ENCODE measurements around the gene SOX2. TPM values are rescaled to one million over a fixed set of nuclear protein-coding genes. Genes with fewer than 3 reads are reported as not detected.

Gene SOX2
- total and polyA plus RNA-seq, 5 experiments from 2014 or later, result not detected

DNA sequence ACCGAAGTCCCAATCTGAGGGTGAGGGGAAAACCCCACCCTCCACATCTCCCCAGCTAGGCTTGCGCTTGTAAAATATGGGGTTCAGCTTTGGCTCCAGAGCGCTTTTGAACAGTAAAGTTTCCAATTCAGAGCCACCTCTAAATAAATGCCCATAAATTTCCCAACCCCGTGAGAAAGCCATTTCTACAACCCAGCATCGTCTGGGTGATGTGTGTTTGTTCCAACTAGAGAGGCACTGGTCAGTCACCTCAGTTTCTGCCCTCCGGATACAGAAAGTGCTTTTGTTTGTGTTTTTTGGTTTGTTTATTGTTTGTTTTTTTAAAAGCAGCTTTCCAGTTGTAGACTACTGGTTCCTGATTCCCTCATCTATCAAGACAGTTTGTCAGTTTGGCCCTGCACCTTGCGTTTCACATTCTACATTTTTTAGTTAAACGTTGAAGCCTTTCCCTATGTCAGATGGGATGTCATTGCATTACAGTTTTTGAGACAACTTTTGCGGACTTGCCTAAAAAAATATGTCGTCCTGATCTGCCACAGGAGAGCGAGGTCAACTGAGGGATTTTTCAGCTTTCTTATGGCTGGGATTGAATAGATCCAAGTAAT, 15.0 kb upstream of the SOX2 start:
- DNase-seq (no peak), ATAC-seq (no peak)
- Mint-ChIP-seq H3K27ac (no peak overlapping the region), H3K27me3 (peaks cover 48 to 82% (median 70%) of the 10 kb centered on the region in 5 donors), H3K4me3 (peak overlapping the region in 5 of 10 donors; percentile 5 to 61 (median 35)), H3K36me3 (peaks cover 2 to 37% (median 7%) of the 10 kb centered on the region in 3 donors), H3K9me3 (peaks cover 0 to 43% (median 11%) of the 10 kb centered on the region in 9 donors), H3K4me1 (peaks cover 13 to 19% (median 19%) of the 10 kb centered on the region in 4 donors)
- POLR2A ChIA-PET, result no interaction called here

GRCh38 chr3:181698263-181698954, 13.3 kb upstream of the SOX2 start:
- ATAC-seq, result no peak
- H3K27ac Mint-ChIP-seq, result peak overlapping the region in 1 of 10 donors; percentile 42
- H3K9me3 Mint-ChIP-seq, result peaks cover 0 to 53% (median 11%) of the 10 kb centered on the region in 9 donors
- DNase-seq, result no peak
- peaks cover 2 to 43% (median 9%) of the 10 kb centered on the region in 3 donors for H3K36me3 Mint-ChIP-seq
- H3K27me3 Mint-ChIP-seq, result peaks cover 56 to 87% (median 80%) of the 10 kb centered on the region in 5 donors
- POLR2A ChIA-PET, result no interaction called here
- H3K4me3 Mint-ChIP-seq, result no peak overlapping the region
- peaks cover 13 to 20% (median 19%) of the 10 kb centered on the region in 4 donors for H3K4me1 Mint-ChIP-seq

GRCh38 chr3:181699171-181699903, 12.4 kb upstream of the SOX2 start:
- no peak for ATAC-seq
- DNase-seq, result no peak
- Mint-ChIP-seq H3K27me3 (peaks cover 59 to 96% (median 78%) of the 10 kb centered on the region in 5 donors), H3K4me3 (peak overlapping the region in 1 of 10 donors; percentile 72), H3K36me3 (peaks cover 2 to 46% (median 12%) of the 10 kb centered on the region in 3 donors), H3K9me3 (peaks cover 0 to 56% (median 11%) of the 10 kb centered on the region in 9 donors), H3K27ac (no peak overlapping the region), H3K4me1 (peaks cover 13 to 21% (median 19%) of the 10 kb centered on the region in 4 donors)
- POLR2A ChIA-PET, result no interaction called here

GRCh38 chr3:181700168-181701087, 11.3 kb upstream of the SOX2 start:
- POLR2A ChIA-PET, result no interaction called here
- peaks cover 68 to 99% (median 85%) of the 10 kb centered on the region in 5 donors for H3K27me3 Mint-ChIP-seq
- peaks cover 16 to 25% (median 21%) of the 10 kb centered on the region in 4 donors for H3K4me1 Mint-ChIP-seq
- peak overlapping the region; percentile 11 to 72 (median 57) for H3K4me3 Mint-ChIP-seq
- DNase-seq (peak in 5 of 10 donors; percentile 14 to 53 (median 22)), ATAC-seq (peak; percentile 30 to 41)
- peaks cover 0 to 56% (median 11%) of the 10 kb centered on the region in 9 donors for H3K9me3 Mint-ChIP-seq
- no peak overlapping the region for H3K27ac Mint-ChIP-seq
- peaks cover 2 to 48% (median 15%) of the 10 kb centered on the region in 3 donors for H3K36me3 Mint-ChIP-seq

- H3K9me3 Mint-ChIP-seq, result peaks cover 0 to 56% (median 11%) of the 10 kb centered on the region in 9 donors
- H3K4me3 Mint-ChIP-seq, result peak overlapping the region in 3 of 10 donors; percentile 18 to 59 (median 54)
- H3K27me3 Mint-ChIP-seq, result peaks cover 72 to 99% (median 85%) of the 10 kb centered on the region in 5 donors
- H3K4me1 Mint-ChIP-seq, result peaks cover 15 to 25% (median 18%) of the 10 kb centered on the region in 4 donors
- peaks cover 2 to 52% (median 15%) of the 10 kb centered on the region in 3 donors for H3K36me3 Mint-ChIP-seq
- POLR2A ChIA-PET, result no interaction called here
- ATAC-seq, result no peak
- DNase-seq, result no peak
- no peak overlapping the region for H3K27ac Mint-ChIP-seq
Observed at GRCh38 chr3:181701096-181701495, 10.6 kb upstream of the SOX2 start.

GRCh38 chr3:181703601-181704420, 7.9 kb upstream of the SOX2 start:
- Mint-ChIP-seq H3K27ac (no peak overlapping the region), H3K4me3 (peak overlapping the region in 1 of 10 donors; percentile 26), H3K36me3 (peaks cover 2 to 34% (median 15%) of the 10 kb centered on the region in 3 donors), H3K27me3 (peaks cover 53 to 91% (median 82%) of the 10 kb centered on the region in 5 donors), H3K4me1 (peaks cover 11 to 18% (median 15%) of the 10 kb centered on the region in 4 donors), H3K9me3 (peaks cover 0 to 46% (median 11%) of the 10 kb centered on the region in 9 donors)
- POLR2A ChIA-PET, result no interaction called here
- ATAC-seq (no peak), DNase-seq (no peak)

DNA sequence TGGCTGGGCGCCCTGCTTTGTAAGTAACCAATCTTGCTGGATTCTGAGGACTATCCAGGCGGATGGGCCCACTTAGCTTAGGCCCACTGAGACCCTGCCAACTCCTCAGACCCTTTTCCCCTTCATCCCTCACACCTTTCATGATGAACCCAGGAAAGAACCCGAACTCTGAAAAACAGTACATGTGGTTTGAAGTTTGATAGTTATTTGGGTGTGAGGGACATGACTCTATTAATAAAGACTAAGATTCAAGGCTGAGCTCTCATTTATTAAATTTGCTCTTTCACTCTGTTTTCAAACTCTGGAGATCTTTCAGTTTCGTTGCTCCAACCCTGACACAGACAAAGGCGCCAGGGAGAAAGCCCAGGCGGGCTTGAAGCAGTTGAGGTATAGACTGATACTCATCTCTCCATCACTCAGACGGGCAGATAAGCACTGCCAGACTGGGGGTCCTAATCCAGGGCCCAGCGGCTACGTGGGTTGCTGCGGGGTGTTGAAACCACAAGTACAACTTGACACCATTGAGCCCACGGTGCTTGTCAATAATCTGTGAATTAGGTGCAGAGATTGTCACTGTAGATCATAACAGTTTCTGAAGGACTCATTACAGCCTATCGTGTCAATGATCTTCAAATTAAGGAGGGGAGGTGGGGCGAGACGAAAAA, 7.2 kb upstream of the SOX2 start:
- peaks cover 46 to 85% (median 78%) of the 10 kb centered on the region in 5 donors for H3K27me3 Mint-ChIP-seq
- peaks cover 2 to 30% (median 15%) of the 10 kb centered on the region in 3 donors for H3K36me3 Mint-ChIP-seq
- peaks cover 11 to 20% (median 15%) of the 10 kb centered on the region in 4 donors for H3K4me1 Mint-ChIP-seq
- no peak for ATAC-seq
- peaks cover 0 to 43% (median 11%) of the 10 kb centered on the region in 9 donors for H3K9me3 Mint-ChIP-seq
- peak overlapping the region in 2 of 10 donors; percentile 15 to 21 for H3K27ac Mint-ChIP-seq
- POLR2A ChIA-PET, result no interaction called here
- H3K4me3 Mint-ChIP-seq, result peak overlapping the region in 2 of 10 donors; percentile 6 to 54
- DNase-seq, result no peak

- Mint-ChIP-seq H3K4me3 (peak overlapping the region in 1 of 10 donors; percentile 38), H3K9me3 (peaks cover 0 to 43% (median 7%) of the 10 kb centered on the region in 9 donors), H3K27ac (no peak overlapping the region), H3K36me3 (peaks cover 2 to 27% (median 15%) of the 10 kb centered on the region in 3 donors), H3K27me3 (peaks cover 46 to 86% (median 78%) of the 10 kb centered on the region in 5 donors), H3K4me1 (peaks cover 15 to 23% (median 20%) of the 10 kb centered on the region in 4 donors)
- POLR2A ChIA-PET, result no interaction called here
- DNase-seq (no peak), ATAC-seq (no peak)
Observed at GRCh38 chr3:181705086-181705480, 6.6 kb upstream of the SOX2 start.

GRCh38 chr3:181707980-181708379, 3.7 kb upstream of the SOX2 start:
- Mint-ChIP-seq H3K36me3 (peaks cover 0 to 11% (median 11%) of the 10 kb centered on the region in 3 donors), H3K27ac (no peak overlapping the region), H3K9me3 (peaks cover 0 to 31% (median 2%) of the 10 kb centered on the region in 9 donors), H3K4me1 (peaks cover 6 to 18% (median 12%) of the 10 kb centered on the region in 4 donors), H3K27me3 (peaks cover 39 to 62% (median 52%) of the 10 kb centered on the region in 5 donors), H3K4me3 (no peak overlapping the region)
- DNase-seq, result no peak
- POLR2A ChIA-PET, result no interaction called here
- ATAC-seq, result no peak

DNA sequence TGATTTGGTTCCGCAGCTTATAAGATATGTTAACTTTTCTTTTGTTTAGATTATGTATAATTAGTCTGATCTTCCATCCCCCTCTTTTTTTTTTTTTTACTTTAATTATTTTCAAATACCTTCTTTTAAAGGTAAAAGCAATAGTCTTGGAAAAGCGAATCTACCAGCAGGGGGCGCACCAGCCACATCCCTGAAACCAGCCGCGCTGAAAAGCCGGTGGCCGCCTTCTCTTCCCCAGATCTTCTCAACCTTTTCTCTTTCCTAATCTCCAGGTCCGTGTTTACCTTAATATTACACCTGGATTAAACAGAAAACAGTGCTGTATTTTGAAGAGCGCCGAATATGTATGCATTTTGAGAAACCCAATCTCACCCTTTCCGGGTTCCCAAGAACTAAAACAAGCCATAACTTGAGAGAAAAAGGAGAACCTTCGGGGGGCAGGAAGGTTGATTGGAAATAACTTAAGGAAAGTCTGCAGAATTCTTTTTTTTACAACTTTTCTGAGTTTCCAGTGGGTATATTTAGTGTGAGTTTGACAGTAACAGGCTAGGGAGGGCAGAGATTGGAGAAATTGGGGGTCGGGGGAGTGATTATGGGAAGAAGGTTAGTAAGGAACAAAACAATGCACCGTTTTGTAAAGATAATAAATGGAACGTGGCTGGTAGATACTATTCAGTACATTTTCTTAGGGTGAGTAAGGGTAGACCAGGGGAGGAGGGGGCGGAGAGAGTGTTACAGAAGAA, 2.0 kb upstream of the SOX2 start:
- peaks cover 6 to 17% (median 9%) of the 10 kb centered on the region in 4 donors for H3K4me1 Mint-ChIP-seq
- POLR2A ChIA-PET, result no interaction called here
- peaks cover 0 to 30% (median 10%) of the 10 kb centered on the region in 9 donors for H3K9me3 Mint-ChIP-seq
- no peak for ATAC-seq
- peaks cover 3 to 18% (median 10%) of the 10 kb centered on the region in 3 donors for H3K36me3 Mint-ChIP-seq
- peak overlapping the region in 9 of 10 donors; percentile 19 to 78 (median 61) for H3K4me3 Mint-ChIP-seq
- H3K27me3 Mint-ChIP-seq, result peaks cover 33 to 64% (median 48%) of the 10 kb centered on the region in 5 donors
- peak in 5 of 10 donors; percentile 31 to 54 (median 44) for DNase-seq
- H3K27ac Mint-ChIP-seq, result no peak overlapping the region
